Loucy (cell line): ENCODE data around the gene CPA2.

Experiments
- H2AFZ ChIP-seq: fragments of 200-600 bp; sonication (generic); 2 replicates; pipeline ENCODE4 v1.6.0; 2016; ENCODE audit warnings: antibody characterized with exemption, mild to moderate bottlenecking, low read length, moderate library complexity
- H3F3A ChIP-seq: fragments of 200-600 bp; 2 replicates; pipeline ENCODE4 v1.6.0; 2016; ENCODE audit warnings: antibody characterized with exemption, low read depth, mild to moderate bottlenecking
- H3K27me3 ChIP-seq: fragments of 200-600 bp; sonication (generic); 2 replicates; pipeline ENCODE4 v1.6.1; 2014; ENCODE audit warnings: low read length, mild to moderate bottlenecking; ENCODE audit not compliant: insufficient read depth, poor library complexity, severe bottlenecking
- H3K36me3 ChIP-seq: fragments of 200-600 bp; sonication (generic); 2 replicates; pipeline ENCODE4 v1.6.1; 2016; ENCODE audit warnings: low read length; ENCODE audit not compliant: insufficient read depth
- H3K4me1 ChIP-seq: fragments of 200-600 bp; sonication (generic); 2 replicates; pipeline ENCODE4 v1.5.1; 2014; ENCODE audit warnings: low read length, mild to moderate bottlenecking; ENCODE audit not compliant: insufficient read depth, poor library complexity, severe bottlenecking
- H3K4me2 ChIP-seq: fragments of 200-600 bp; sonication (generic); 2 replicates; pipeline ENCODE4 v1.6.0; 2014; ENCODE audit warnings: antibody characterized with exemption, low read length, low read depth, mild to moderate bottlenecking; ENCODE audit not compliant: poor library complexity, severe bottlenecking
- H3K4me3 ChIP-seq: fragments of 200-600 bp; sonication (generic); 2 replicates; pipeline ENCODE4 v1.5.1; 2014; ENCODE audit warnings: low read length, mild to moderate bottlenecking, mixed read lengths; ENCODE audit not compliant: poor library complexity, severe bottlenecking
- H3K79me2 ChIP-seq: fragments of 200-600 bp; sonication (generic); 2 replicates; pipeline ENCODE4 v1.6.1; 2014; ENCODE audit warnings: low read length; ENCODE audit not compliant: insufficient read depth
- H3K9ac ChIP-seq: fragments of 200-600 bp; sonication (generic); 2 replicates; pipeline ENCODE4 v1.6.0; 2014; ENCODE audit warnings: mild to moderate bottlenecking, low read depth, low read length, moderate library complexity; ENCODE audit not compliant: poor library complexity, severe bottlenecking
- H3K9me2 ChIP-seq: fragments of 200-600 bp; sonication (generic); replicated peaks from 2 replicates; pipeline ENCODE4 v1.6.1; 2016; ENCODE audit warnings: low read depth, low read length, mixed read lengths
- H3K9me3 ChIP-seq: fragments of 200-600 bp; sonication (generic); 2 replicates; pipeline ENCODE4 v1.6.1; 2014; ENCODE audit warnings: mild to moderate bottlenecking, antibody characterized with exemption, low read length, low read depth; ENCODE audit not compliant: insufficient read depth
- H4K20me1 ChIP-seq: fragments of 200-600 bp; sonication (generic); 2 replicates; pipeline ENCODE4 v1.6.0; 2014; ENCODE audit warnings: antibody characterized with exemption, low read length, mild to moderate bottlenecking; ENCODE audit not compliant: insufficient read depth, poor library complexity, severe bottlenecking
- CTCF ChIP-seq: fragments of 200-600 bp; sonication (generic); conservative IDR thresholded peaks from 2 replicates; pipeline ENCODE4 v1.5.1; 2014; ENCODE audit warnings: mild to moderate bottlenecking, antibody characterized with exemption, low read length
- EZH2phosphoT487 ChIP-seq: fragments of 200-600 bp; IDR thresholded peaks from 2 replicates; pipeline ENCODE4 v1.6.1; 2018; ENCODE audit warnings: antibody characterized with exemption, mild to moderate bottlenecking, moderate library complexity, borderline replicate concordance

Gene CPA2

GRCh38 chr7:130268463-130269317 is 2.0 kb downstream of the CPA2 start:
- H3K4me1 ChIP-seq = peaks cover 39% of the 10 kb centered on the region
- H4K20me1 ChIP-seq = no peaks in the 10 kb centered on the region
- H3K36me3 ChIP-seq = no peaks in the 10 kb centered on the region
- H3K9me2 ChIP-seq = no peaks in the 10 kb centered on the region
- TF ChIP-seq EZH2phosphoT487 = no peak
- TF ChIP-seq CTCF = no peak
- no peaks in the 10 kb centered on the region for H3K79me2 ChIP-seq
- H3K9me3 ChIP-seq = no peaks in the 10 kb centered on the region
- no peaks in the 10 kb centered on the region for H3F3A ChIP-seq
- no peaks in the 10 kb centered on the region for H3K27me3 ChIP-seq
- peak overlapping the region; percentile 19 for H3K4me2 ChIP-seq
- H3K9ac ChIP-seq = no peak overlapping the region
- H2AFZ ChIP-seq = no peak overlapping the region
- H3K4me3 ChIP-seq = no peak overlapping the region

- Histone ChIP-seq H3K9me3 (no peaks in the 10 kb centered on the region), H3K27me3 (no peaks in the 10 kb centered on the region), H3K4me2 (no peak overlapping the region), H3K4me1 (peaks cover 42% of the 10 kb centered on the region), H4K20me1 (no peaks in the 10 kb centered on the region), H3K36me3 (no peaks in the 10 kb centered on the region), H3K9ac (no peak overlapping the region), H2AFZ (no peak overlapping the region), H3F3A (no peaks in the 10 kb centered on the region), H3K79me2 (no peaks in the 10 kb centered on the region), H3K4me3 (no peak overlapping the region), H3K9me2 (no peaks in the 10 kb centered on the region)
- TF ChIP-seq CTCF (no peak), EZH2phosphoT487 (no peak)
Measured at GRCh38 chr7:130269318-130269694, 2.6 kb downstream of the CPA2 start.

- peak overlapping the region; percentile 10 for H3K9ac ChIP-seq
- no peaks in the 10 kb centered on the region for H3K36me3 ChIP-seq
- peak overlapping the region; percentile 39; the same call in 1 of the 2 replicates for H2AFZ ChIP-seq
- H3K79me2 ChIP-seq = no peaks in the 10 kb centered on the region
- TF ChIP-seq EZH2phosphoT487 = no peak
- TF ChIP-seq CTCF = no peak
- H3K27me3 ChIP-seq = no peaks in the 10 kb centered on the region
- no peak overlapping the region for H3K4me2 ChIP-seq
- no peaks in the 10 kb centered on the region for H4K20me1 ChIP-seq
- H3F3A ChIP-seq = no peaks in the 10 kb centered on the region
- no peak overlapping the region for H3K4me3 ChIP-seq
- peaks cover 46% of the 10 kb centered on the region for H3K4me1 ChIP-seq
- H3K9me2 ChIP-seq = no peaks in the 10 kb centered on the region
- H3K9me3 ChIP-seq = no peaks in the 10 kb centered on the region
Measured at GRCh38 chr7:130270947-130271800, 4.5 kb downstream of the CPA2 start.
